ENCODE results near the gene PCP2.
"Not testable (repeated sequence)": the region's sequence is repeated elsewhere in the genome, so short reads cannot be mapped to it uniquely, and the experiment has no call there.

The PCP2 gene

GRCh38 chr19:7661744-7662538 lies 28.4 kb upstream of the PCP2 start:
- DNase-seq: no peak

GRCh38 chr19:7658219-7658686 lies 24.7 kb upstream of the PCP2 start:
- no peak for DNase-seq

- DNase-seq: no peak
These were observed 23.7 kb upstream of the PCP2 start for GRCh38 chr19:7657131-7657751.

GRCh38 chr19:7655581-7655980 lies 22.1 kb upstream of the PCP2 start:
- no peak for DNase-seq

- no peak for DNase-seq
These were observed 20.9 kb upstream of the PCP2 start for GRCh38 chr19:7654401-7654800.

GRCh38 chr19:7652061-7652641 lies 18.6 kb upstream of the PCP2 start:
- peak; percentile 92 for DNase-seq

- no peak for DNase-seq
These were observed 16.6 kb upstream of the PCP2 start for GRCh38 chr19:7650148-7650547.

GRCh38 chr19:7648265-7649014 lies 14.9 kb upstream of the PCP2 start:
- no peak for DNase-seq

- no peak for DNase-seq
These were observed 13.6 kb upstream of the PCP2 start for GRCh38 chr19:7647156-7647555.

- DNase-seq: no peak
These were observed 12.8 kb upstream of the PCP2 start for GRCh38 chr19:7646426-7646700.

GRCh38 chr19:7645656-7646425 lies 12.3 kb upstream of the PCP2 start:
- no peak for DNase-seq

GRCh38 chr19:7645163-7645562 lies 11.6 kb upstream of the PCP2 start:
- no peak for DNase-seq

- DNase-seq: no peak
These were observed 11.0 kb upstream of the PCP2 start for GRCh38 chr19:7644550-7644877.

GRCh38 chr19:7643629-7644549 lies 10.4 kb upstream of the PCP2 start:
- DNase-seq: not testable (repeated sequence)

- no peak for DNase-seq
These were observed 9.5 kb upstream of the PCP2 start for GRCh38 chr19:7643031-7643415.

- DNase-seq: no peak
These were observed 8.9 kb upstream of the PCP2 start for GRCh38 chr19:7642295-7643030.

- DNase-seq: no peak
These were observed 8.1 kb upstream of the PCP2 start for GRCh38 chr19:7641290-7642276.

GRCh38 chr19:7640803-7641202 lies 7.3 kb upstream of the PCP2 start:
- DNase-seq: no peak

- no peak for DNase-seq
These were observed 6.4 kb upstream of the PCP2 start for GRCh38 chr19:7639863-7640348.

All from NCI-H2029 (cell line).